HG02870 (cell line): ENCODE measurements around the gene LRRC36.
"Not testable (repeated sequence)": the region's sequence is repeated elsewhere in the genome, so short reads cannot be mapped to it uniquely, and the experiment has no call there.

Experiments
- ATAC-seq: cut with Tn5 transposase; IDR thresholded peaks from one replicate; pipeline ENCODE4 v1.9.1; 2021; ENCODE audit warnings: mild to moderate bottlenecking, moderate library complexity; ENCODE audit not compliant: unreplicated experiment

LRRC36 gene

GRCh38 chr16:67339453-67339852, 12.8 kb downstream of the LRRC36 start:
- ATAC-seq: no peak

- no peak for ATAC-seq
Observed at GRCh38 chr16:67341250-67341649, 14.6 kb downstream of the LRRC36 start.

GRCh38 chr16:67342616-67343015, 16.0 kb downstream of the LRRC36 start:
- no peak for ATAC-seq

- ATAC-seq: no peak
Observed at GRCh38 chr16:67345401-67345800, 18.8 kb downstream of the LRRC36 start.

- no peak for ATAC-seq
Observed at GRCh38 chr16:67346341-67346740, 19.7 kb downstream of the LRRC36 start.

- ATAC-seq: no peak
Observed at GRCh38 chr16:67349172-67349571, 22.6 kb downstream of the LRRC36 start.

- ATAC-seq: no peak
Observed at GRCh38 chr16:67350324-67350723, 23.7 kb downstream of the LRRC36 start.

GRCh38 chr16:67352463-67352862, 25.8 kb downstream of the LRRC36 start:
- not testable (repeated sequence) for ATAC-seq

GRCh38 chr16:67356396-67356795, 29.8 kb downstream of the LRRC36 start:
- no peak for ATAC-seq

GRCh38 chr16:67357561-67357960, 30.9 kb downstream of the LRRC36 start:
- no peak for ATAC-seq

- ATAC-seq: not testable (repeated sequence)
Observed at GRCh38 chr16:67359540-67360269, 33.1 kb downstream of the LRRC36 start.

GRCh38 chr16:67361038-67361437, 34.4 kb downstream of the LRRC36 start:
- no peak for ATAC-seq

GRCh38 chr16:67364600-67365235, 38.1 kb downstream of the LRRC36 start:
- ATAC-seq: no peak

GRCh38 chr16:67370661-67371060, 44.0 kb downstream of the LRRC36 start:
- ATAC-seq: no peak

- no peak for ATAC-seq
Observed at GRCh38 chr16:67372664-67373063, 46.0 kb downstream of the LRRC36 start.

- ATAC-seq: not testable (repeated sequence)
Observed at GRCh38 chr16:67376012-67376411, 49.4 kb downstream of the LRRC36 start.

- ATAC-seq: no peak
Observed at GRCh38 chr16:67378642-67379041, 52.0 kb downstream of the LRRC36 start.

- no peak for ATAC-seq
Observed at GRCh38 chr16:67383284-67383683, 56.7 kb downstream of the LRRC36 start.

GRCh38 chr16:67384778-67385510, 58.3 kb downstream of the LRRC36 start:
- ATAC-seq: no peak

- no peak for ATAC-seq
Observed at GRCh38 chr16:67386861-67387455, 60.3 kb downstream of the LRRC36 start.

- ATAC-seq: no peak
Observed at GRCh38 chr16:67387479-67388079, 61.0 kb downstream of the LRRC36 start.
